SK-N-SH (cell line): ENCODE measurements around the gene GALK1. TPM values are rescaled to one million over a fixed set of nuclear protein-coding genes. Genes with fewer than 3 reads are reported as not detected.

Experiments
- CTCF ChIA-PET: fragments of 300-600, 350-600 bp; formaldehyde crosslinking; extraction: SDS; loops from one replicate; lab custom pipeline; 2021; lab: Yijun Ruan, JAX
- POLR2A ChIA-PET: fragments of 350-600 bp; sonication (Branson Sonifier 250); formaldehyde crosslinking; extraction: SDS; loops from one replicate; lab custom pipeline; 2020; ENCODE audit warnings: antibody characterized with exemption, inconsistent platforms; lab: Yijun Ruan, JAX
- DNase-seq: peaks from one replicate; pipeline ENCODE4 v3.0.0; 2012
- H2AFZ ChIP-seq: fragments of 200-600 bp; sonication (generic); 2 replicates; pipeline ENCODE4 v1.8.1; 2016; ENCODE audit warnings: antibody characterized with exemption, mild to moderate bottlenecking, low read depth
- H3F3A ChIP-seq: fragments of 200-600 bp; sonication (generic); replicated peaks from 2 replicates; pipeline ENCODE3; 2016; ENCODE audit warnings: antibody characterized with exemption, mild to moderate bottlenecking; ENCODE audit not compliant: insufficient read depth
- H3K27ac ChIP-seq, 2 experiments: fragments of 200-500 bp in 1 of 2; fragments of 200-600 bp in 1 of 2; sonication (Bioruptor generic) in 1 of 2; sonication (generic), shearing (Covaris generic) in 1 of 2; 2 replicates each; pipeline versions ENCODE4 v1.5.1 to v1.6.1; 2014 to 2016; ENCODE audit warnings: low read depth in 2 of 2, inconsistent platforms in 1 of 2, low read length in 1 of 2, mild to moderate bottlenecking in 1 of 2, mixed read lengths in 1 of 2
- H3K27me3 ChIP-seq: fragments of 200-600 bp; sonication (generic), shearing (Covaris generic); 2 replicates; pipeline ENCODE4 v1.6.1; 2016; ENCODE audit warnings: mixed run types; ENCODE audit not compliant: insufficient read depth
- H3K36me3 ChIP-seq, 2 experiments: fragments of 200-500 bp in 1 of 2; fragments of 200-600 bp in 1 of 2; sonication (Bioruptor generic) in 1 of 2; sonication (generic) in 1 of 2; replicated peaks in 1 of 2; 2 replicates each; pipeline versions ENCODE3 to v1.5.1; 2014 to 2016; ENCODE audit warnings: low read length in 1 of 2, mild to moderate bottlenecking in 1 of 2; ENCODE audit not compliant: insufficient read depth in 2 of 2, control insufficient read depth in 1 of 2
- H3K4me1 ChIP-seq, 2 experiments: fragments of 200-500 bp in 1 of 2; fragments of 200-600 bp in 1 of 2; sonication (Bioruptor generic) in 1 of 2; sonication (generic), shearing (Covaris generic) in 1 of 2; 2 replicates each; pipeline versions ENCODE4 v1.5.1 to v1.6.1; 2014 to 2016; ENCODE audit warnings: low read depth in 1 of 2, low read length in 1 of 2, mixed run types in 1 of 2; ENCODE audit not compliant: insufficient read depth in 2 of 2, control insufficient read depth in 1 of 2
- H3K4me2 ChIP-seq: fragments of 200-600 bp; sonication (generic), shearing (Covaris generic); 2 replicates; pipeline ENCODE4 v1.6.1; 2017; ENCODE audit warnings: mixed run types
- H3K4me3 ChIP-seq, 2 experiments: fragments of 200-500 bp in 1 of 2; fragments of 200-600 bp in 1 of 2; sonication (Bioruptor generic) in 1 of 2; sonication (generic), shearing (Covaris generic) in 1 of 2; 2 replicates each; pipeline versions ENCODE4 v1.5.1 to v1.8.1; 2014 to 2016; ENCODE audit warnings: low read depth in 2 of 2, inconsistent platforms in 1 of 2, low read length in 1 of 2, mild to moderate bottlenecking in 1 of 2, mixed read lengths in 1 of 2, moderate library complexity in 1 of 2
- H3K79me2 ChIP-seq: fragments of 200-600 bp; sonication (generic); 2 replicates; pipeline ENCODE4 v1.8.1; 2017; ENCODE audit warnings: mild to moderate bottlenecking; ENCODE audit not compliant: insufficient read depth
- H3K9ac ChIP-seq: fragments of 200-600 bp; sonication (generic); 2 replicates; pipeline ENCODE4 v1.6.1; 2017; ENCODE audit warnings: mixed run types
- H3K9me2 ChIP-seq: fragments of 200-600 bp; sonication (generic); 2 replicates; pipeline ENCODE4 v1.6.1; 2017; ENCODE audit warnings: mixed run types
- H3K9me3 ChIP-seq: fragments of 200-600 bp; sonication (generic); 2 replicates; pipeline ENCODE4 v1.6.1; 2017; ENCODE audit warnings: mixed run types, mild to moderate bottlenecking, moderate library complexity
- H4K20me1 ChIP-seq: fragments of 200-600 bp; sonication (generic); 2 replicates; pipeline ENCODE4 v1.6.1; 2017; ENCODE audit warnings: mild to moderate bottlenecking, mixed run types; ENCODE audit not compliant: insufficient read depth
- ELF1 ChIP-seq: IDR thresholded peaks from 2 replicates; pipeline ENCODE4 v1.4.0; 2012
- EP300 ChIP-seq, 2 experiments: IDR thresholded peaks; 2 replicates each; pipeline versions ENCODE4 v1.4.0 to v1.6.1; 2012; ENCODE audit warnings: borderline replicate concordance in 1 of 2, low read depth in 1 of 2, low read length in 1 of 2
- FOSL2 ChIP-seq: IDR thresholded peaks from 2 replicates; pipeline ENCODE4 v1.4.0; 2012; ENCODE audit warnings: low read depth, mild to moderate bottlenecking, moderate library complexity, borderline replicate concordance
- GABPA ChIP-seq: IDR thresholded peaks from 2 replicates; pipeline ENCODE4 v1.4.0; 2012; ENCODE audit warnings: low read depth, mild to moderate bottlenecking
- JUND ChIP-seq: IDR thresholded peaks from 2 replicates; pipeline ENCODE4 v1.4.0; 2012
- MAX ChIP-seq: IDR thresholded peaks from 2 replicates; pipeline ENCODE4 v1.4.0; 2012; ENCODE audit warnings: low read depth
- MXI1 ChIP-seq: IDR thresholded peaks from 2 replicates; pipeline ENCODE4 v1.6.1; 2012; ENCODE audit warnings: mild to moderate bottlenecking, low read depth, low read length, improper control_type of control experiment
- POLR2AphosphoS5 ChIP-seq: IDR thresholded peaks from 2 replicates; pipeline ENCODE4 v1.6.1; 2012; ENCODE audit warnings: low read depth, low read length
- TAF1 ChIP-seq: IDR thresholded peaks from 2 replicates; pipeline ENCODE4 v1.6.1; 2012; ENCODE audit warnings: low read depth, mild to moderate bottlenecking, low read length, moderate library complexity, borderline replicate concordance
- TCF12 ChIP-seq: IDR thresholded peaks from 2 replicates; pipeline ENCODE4 v1.4.0; 2012
- USF1 ChIP-seq: IDR thresholded peaks from 2 replicates; pipeline ENCODE4 v1.4.0; 2012; ENCODE audit warnings: low read depth, borderline replicate concordance
- WGBS: methylation state at CpG from one replicate; pipeline ENCODE4 v1.1.6; 2017; ENCODE audit warnings: low lambda C conversion rate; 5-methylcytosine and 5-hydroxymethylcytosine counted together
- polyA plus RNA-seq, 3 experiments: library from polyadenylated mRNA; depleted of rRNA; stranded (reverse); fragments of >200 nt; gene quantifications; 2 replicates each; pipeline ENCODE4 v1.2.3, GENCODE V29; 2012

Gene GALK1
- polyA plus RNA-seq, 1 of the 3 experiments (the other 2 are of a cell fraction), result 36.5 TPM

GRCh38 chr17:75738218-75738802 is 26.7 kb downstream of the GALK1 start:
- Histone ChIP-seq H2AFZ (no peak overlapping the region), H3K9ac (no peak overlapping the region), H3K9me2 (no peaks in the 10 kb centered on the region), H3K4me1 (no peaks in the 10 kb centered on the region; a peak in 1 of 4 replicates), H3K36me3 (no peaks in the 10 kb centered on the region), H3K4me2 (no peak overlapping the region), H3K27me3 (no peaks in the 10 kb centered on the region), H3F3A (no peaks in the 10 kb centered on the region), H3K27ac (no peak overlapping the region), H3K4me3 (no peak overlapping the region), H3K79me2 (no peaks in the 10 kb centered on the region), H4K20me1 (no peaks in the 10 kb centered on the region), H3K9me3 (no peaks in the 10 kb centered on the region)
- ChIA-PET CTCF (interaction anchor here (0.8 to 31.4 kb wide), 8 partner anchors 8 to 105 kb away, joined by 3 to 1370 read pairs (median 4); partner anchors contain the start of gene SMIM5), POLR2A (no interaction called here)
- 72% methylated on average over 14 of the region's 14 CpGs for WGBS
- no peak for DNase-seq
- peak; percentile 77; the same call in 1 of the 2 replicates for TF ChIP-seq USF1
- no peak for TF ChIP-seq JUND

- H3F3A ChIP-seq, result no peaks in the 10 kb centered on the region
- H2AFZ ChIP-seq, result no peak overlapping the region
- H3K27ac ChIP-seq, result no peak overlapping the region
- H3K36me3 ChIP-seq, result no peaks in the 10 kb centered on the region
- 77% methylated on average over 20 of the region's 20 CpGs for WGBS
- H3K9ac ChIP-seq, result no peak overlapping the region
- no peaks in the 10 kb centered on the region; a peak in 1 of 4 replicates for H3K4me1 ChIP-seq
- CTCF ChIA-PET, result interaction anchor here (1.1 to 31.4 kb wide), 5 partner anchors 9 to 104 kb away, joined by 3 to 1370 read pairs (median 16); partner anchors contain the start of gene SMIM5
- TF ChIP-seq ELF1 (no peak), GABPA (no peak), FOSL2 (no peak), MXI1 (no peak), MAX (no peak)
- POLR2A ChIA-PET, result no interaction called here
- no peaks in the 10 kb centered on the region for H3K79me2 ChIP-seq
- no peak overlapping the region for H3K4me3 ChIP-seq
- no peaks in the 10 kb centered on the region for H3K27me3 ChIP-seq
- DNase-seq, result no peak
- no peaks in the 10 kb centered on the region for H3K9me2 ChIP-seq
- no peak overlapping the region for H3K4me2 ChIP-seq
- no peaks in the 10 kb centered on the region for H3K9me3 ChIP-seq
- H4K20me1 ChIP-seq, result no peaks in the 10 kb centered on the region
Observed at GRCh38 chr17:75737133-75737962, 27.6 kb downstream of the GALK1 start.

GRCh38 chr17:75736173-75736835 is 28.7 kb downstream of the GALK1 start:
- no peak for DNase-seq
- Histone ChIP-seq H3K79me2 (no peaks in the 10 kb centered on the region), H3F3A (no peaks in the 10 kb centered on the region), H3K4me1 (no peaks in the 10 kb centered on the region; a peak in 1 of 4 replicates), H3K27ac (no peak overlapping the region), H3K9me2 (no peaks in the 10 kb centered on the region), H3K9me3 (no peaks in the 10 kb centered on the region), H4K20me1 (no peaks in the 10 kb centered on the region), H3K4me2 (no peak overlapping the region), H3K4me3 (no peak overlapping the region), H3K27me3 (no peaks in the 10 kb centered on the region), H3K36me3 (no peaks in the 10 kb centered on the region), H2AFZ (no peak overlapping the region), H3K9ac (no peak overlapping the region)
- POLR2A ChIA-PET, result no interaction called here
- whole genome bisulfite sequencing, result 89% methylated on average over 26 of the region's 26 CpGs
- CTCF ChIA-PET, result interaction anchor here (0.7 to 31.4 kb wide), 3 partner anchors 10 to 135 kb away, joined by 3 to 1370 read pairs (median 419); partner anchors contain the start of gene SMIM5
- TF ChIP-seq GABPA (no peak), EP300 (IDR thresholded peaks at IDR 0.05; ENCODE audit: borderline replicate concordance in 1 of 2, low read depth in 1 of 2, low read length in 1 of 2) (no peak), TCF12 (no peak), ELF1 (no peak), TAF1 (no peak), POLR2AphosphoS5 (no peak)
- TF ChIP-seq, all 33 proteins: peak for 0
